ENCODE results near the gene SLX4IP.
A peak's percentile ranks its signal among the peaks of the same experiment; 100 is the strongest.

Gene SLX4IP

GRCh38 chr20:10438217-10438616 lies 3.1 kb downstream of the SLX4IP start:
- H3K27me3 Mint-ChIP-seq, result no peaks in the 10 kb centered on the region
- no peak overlapping the region for H3K4me3 Mint-ChIP-seq
- no peaks in the 10 kb centered on the region for H3K36me3 Mint-ChIP-seq
- peaks cover 12% of the 10 kb centered on the region for H3K4me1 Mint-ChIP-seq
- no peak overlapping the region for H3K27ac Mint-ChIP-seq
- ATAC-seq, result no peak
- H3K9me3 Mint-ChIP-seq, result no peaks in the 10 kb centered on the region

DNA sequence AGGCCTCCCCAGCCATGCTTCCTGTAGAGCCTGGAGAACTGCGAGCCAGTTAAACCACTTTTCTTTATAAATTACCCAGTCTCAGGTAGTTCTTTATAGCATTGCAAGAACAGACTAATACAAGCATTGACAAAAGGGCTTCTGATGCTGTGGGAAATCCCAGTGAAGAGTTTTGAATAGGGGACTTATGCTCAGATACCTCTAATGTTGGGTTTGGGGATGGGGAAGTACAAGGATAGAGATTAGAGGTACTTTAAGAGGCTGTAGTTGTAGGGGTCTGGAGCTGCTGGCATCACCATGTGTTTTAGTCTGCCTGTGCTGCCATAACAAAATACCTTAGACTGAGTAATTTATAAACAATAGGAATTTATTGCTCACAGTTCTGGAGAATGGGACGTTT lies 8.8 kb downstream of the SLX4IP start:
- ATAC-seq, result peak; percentile 27
- no peak overlapping the region for H3K4me3 Mint-ChIP-seq
- no peak overlapping the region for H3K27ac Mint-ChIP-seq
- no peaks in the 10 kb centered on the region for H3K27me3 Mint-ChIP-seq
- H3K9me3 Mint-ChIP-seq, result no peaks in the 10 kb centered on the region
- H3K36me3 Mint-ChIP-seq, result no peaks in the 10 kb centered on the region
- H3K4me1 Mint-ChIP-seq, result peaks cover 32% of the 10 kb centered on the region

GRCh38 chr20:10445758-10446157 lies 10.7 kb downstream of the SLX4IP start:
- Mint-ChIP-seq H3K9me3 (no peaks in the 10 kb centered on the region), H3K4me3 (no peak overlapping the region), H3K36me3 (no peaks in the 10 kb centered on the region), H3K27ac (no peak overlapping the region), H3K4me1 (peaks cover 32% of the 10 kb centered on the region), H3K27me3 (no peaks in the 10 kb centered on the region)
- no peak for ATAC-seq

GRCh38 chr20:10447028-10447427 lies 11.9 kb downstream of the SLX4IP start:
- peaks cover 32% of the 10 kb centered on the region for H3K4me1 Mint-ChIP-seq
- ATAC-seq, result peak; percentile 89
- H3K27me3 Mint-ChIP-seq, result no peaks in the 10 kb centered on the region
- H3K36me3 Mint-ChIP-seq, result no peaks in the 10 kb centered on the region
- H3K4me3 Mint-ChIP-seq, result peak overlapping the region; percentile 65
- peak overlapping the region; percentile 45 for H3K27ac Mint-ChIP-seq
- H3K9me3 Mint-ChIP-seq, result no peaks in the 10 kb centered on the region

DNA sequence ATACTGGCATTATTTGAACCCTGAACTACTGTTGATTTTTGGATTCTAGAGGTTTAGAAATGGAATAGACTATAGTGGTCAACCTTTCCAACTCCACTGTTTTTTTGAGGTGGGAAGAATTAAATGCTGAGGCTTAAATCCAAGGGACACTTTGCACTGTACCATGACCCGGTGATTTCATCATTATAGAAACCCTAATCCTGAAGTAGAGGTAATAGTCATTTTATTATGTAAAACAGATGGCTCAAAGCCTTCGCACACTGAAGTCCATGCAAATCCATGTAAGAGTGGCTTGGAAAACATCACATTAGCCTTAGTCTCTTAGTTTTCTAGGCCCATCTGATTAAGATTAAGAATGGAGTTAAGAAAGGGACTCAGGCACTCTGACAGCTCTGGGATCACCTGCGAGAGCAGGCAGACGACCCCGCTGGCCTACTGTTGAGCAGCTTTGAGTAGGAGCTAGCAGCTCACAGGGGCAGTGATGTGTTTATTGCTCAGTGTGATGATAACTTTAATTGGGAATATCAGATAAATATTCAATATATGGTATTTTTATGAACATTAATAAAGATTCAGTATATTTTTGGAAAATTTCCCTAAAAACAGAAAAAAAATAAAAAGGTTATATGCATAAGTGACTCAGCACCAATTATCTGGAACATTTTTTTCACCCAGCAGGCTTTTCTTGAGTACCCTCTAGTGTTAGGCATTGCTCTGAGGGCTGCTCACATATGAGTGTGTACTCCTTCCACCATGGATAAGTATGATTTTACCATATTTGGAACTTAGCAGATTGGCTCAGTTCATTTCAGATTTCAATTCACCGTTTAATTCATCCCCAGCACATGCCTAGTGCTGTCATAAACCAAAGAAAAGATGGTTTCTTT lies 13.4 kb downstream of the SLX4IP start:
- Mint-ChIP-seq H3K4me3 (no peak overlapping the region), H3K9me3 (no peaks in the 10 kb centered on the region), H3K4me1 (peaks cover 36% of the 10 kb centered on the region), H3K27me3 (no peaks in the 10 kb centered on the region), H3K27ac (no peak overlapping the region), H3K36me3 (no peaks in the 10 kb centered on the region)
- no peak for ATAC-seq

GRCh38 chr20:10449270-10449669 lies 14.2 kb downstream of the SLX4IP start:
- H3K27me3 Mint-ChIP-seq, result no peaks in the 10 kb centered on the region
- no peaks in the 10 kb centered on the region for H3K9me3 Mint-ChIP-seq
- H3K4me3 Mint-ChIP-seq, result no peak overlapping the region
- no peak for ATAC-seq
- H3K4me1 Mint-ChIP-seq, result peaks cover 36% of the 10 kb centered on the region
- H3K36me3 Mint-ChIP-seq, result no peaks in the 10 kb centered on the region
- no peak overlapping the region for H3K27ac Mint-ChIP-seq

DNA sequence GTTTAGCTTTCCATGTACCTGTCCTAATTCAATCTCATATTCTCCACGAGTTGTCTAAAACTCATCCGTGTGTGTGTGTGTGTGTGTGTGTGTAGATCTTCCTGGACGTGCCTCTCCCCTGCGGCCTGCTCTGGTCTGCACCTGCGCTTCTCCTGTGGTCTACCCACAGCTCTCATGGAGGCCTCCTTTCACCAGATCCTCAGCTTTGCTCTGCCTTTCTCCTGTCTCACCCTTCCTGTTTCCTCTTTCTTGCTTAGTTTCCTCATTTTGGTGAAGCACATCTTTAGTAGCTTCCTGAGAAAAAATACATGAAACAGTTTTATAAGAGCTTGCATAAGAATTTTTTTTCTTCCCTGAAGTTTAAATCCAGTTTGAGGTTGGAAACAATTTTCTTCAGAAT lies 18.1 kb downstream of the SLX4IP start:
- Mint-ChIP-seq H3K4me1 (peaks cover 20% of the 10 kb centered on the region), H3K27me3 (no peaks in the 10 kb centered on the region), H3K36me3 (peaks cover 11% of the 10 kb centered on the region), H3K27ac (peak overlapping the region; percentile 20), H3K4me3 (peak overlapping the region; percentile 16), H3K9me3 (peaks cover 3% of the 10 kb centered on the region)
- ATAC-seq, result peak; percentile 86

- Mint-ChIP-seq H3K9me3 (peaks cover 3% of the 10 kb centered on the region), H3K4me3 (no peak overlapping the region)
Observed at GRCh38 chr20:10454151-10454750, 19.1 kb downstream of the SLX4IP start.

GRCh38 chr20:10461495-10461894 lies 26.4 kb downstream of the SLX4IP start:
- Mint-ChIP-seq H3K4me3 (no peak overlapping the region), H3K36me3 (peaks cover 71% of the 10 kb centered on the region)

More at GRCh38 chr20:10454151-10454750, 19.1 kb downstream of the SLX4IP start:
- no peaks in the 10 kb centered on the region for H3K27me3 Mint-ChIP-seq
- peak overlapping the region; percentile 7 for H3K27ac Mint-ChIP-seq
- ATAC-seq, result no peak
- peaks cover 21% of the 10 kb centered on the region for H3K36me3 Mint-ChIP-seq
- peaks cover 19% of the 10 kb centered on the region for H3K4me1 Mint-ChIP-seq

DNA sequence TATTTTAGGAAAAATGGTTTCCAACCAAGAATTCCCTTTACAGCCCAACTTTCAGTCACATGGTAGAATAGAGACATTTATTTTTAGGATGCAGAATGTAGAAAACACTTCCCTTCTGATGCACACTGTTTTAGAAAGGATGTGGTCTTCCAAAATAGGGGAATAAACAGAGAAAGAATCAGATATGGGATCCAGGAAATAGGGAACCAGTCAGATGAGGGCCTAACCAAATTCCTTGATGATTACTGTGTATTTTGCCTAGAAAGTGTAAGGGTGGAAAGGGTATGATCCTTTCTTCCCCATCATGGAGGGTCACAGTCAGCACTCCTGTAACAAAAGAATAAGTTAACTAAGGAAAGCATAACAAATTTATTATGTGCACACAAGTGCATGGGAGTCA lies 27.4 kb downstream of the SLX4IP start:
- no peaks in the 10 kb centered on the region for H3K27me3 Mint-ChIP-seq
- H3K4me3 Mint-ChIP-seq, result no peak overlapping the region
- no peak for ATAC-seq
- H3K4me1 Mint-ChIP-seq, result no peaks in the 10 kb centered on the region
- peaks cover 64% of the 10 kb centered on the region for H3K36me3 Mint-ChIP-seq
- H3K27ac Mint-ChIP-seq, result no peak overlapping the region
- H3K9me3 Mint-ChIP-seq, result peaks cover 4% of the 10 kb centered on the region

More at GRCh38 chr20:10461495-10461894, 26.4 kb downstream of the SLX4IP start:
- H3K27me3 Mint-ChIP-seq, result no peaks in the 10 kb centered on the region
- H3K9me3 Mint-ChIP-seq, result peaks cover 6% of the 10 kb centered on the region
- H3K27ac Mint-ChIP-seq, result no peak overlapping the region
- H3K4me1 Mint-ChIP-seq, result no peaks in the 10 kb centered on the region
- no peak for ATAC-seq

DNA sequence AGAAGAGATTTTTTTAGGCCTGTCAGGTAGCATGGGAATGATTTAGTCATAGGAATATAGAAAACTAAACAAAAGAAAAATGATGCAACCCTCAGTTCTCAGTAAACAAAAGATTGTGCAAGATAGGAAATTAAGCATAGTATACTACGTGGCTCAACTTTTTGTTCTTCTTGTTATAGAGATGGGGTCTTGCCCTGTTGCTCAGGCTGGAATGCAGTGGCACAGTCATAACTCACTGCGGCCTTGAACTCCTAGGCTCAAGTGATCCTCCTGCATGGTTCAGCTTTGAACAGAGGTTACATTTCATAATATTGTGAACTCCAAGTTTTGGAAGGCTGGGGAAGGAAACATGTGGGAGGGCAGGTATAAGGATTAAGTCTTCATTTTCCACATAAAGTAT lies 28.5 kb downstream of the SLX4IP start:
- Mint-ChIP-seq H3K27me3 (no peaks in the 10 kb centered on the region), H3K4me1 (peaks cover 6% of the 10 kb centered on the region), H3K27ac (no peak overlapping the region), H3K36me3 (peaks cover 64% of the 10 kb centered on the region), H3K4me3 (no peak overlapping the region), H3K9me3 (peaks cover 3% of the 10 kb centered on the region)
- no peak for ATAC-seq

GRCh38 chr20:10465135-10465534 lies 30.0 kb downstream of the SLX4IP start:
- peaks cover 7% of the 10 kb centered on the region for H3K4me1 Mint-ChIP-seq
- no peak overlapping the region for H3K4me3 Mint-ChIP-seq
- H3K9me3 Mint-ChIP-seq, result no peaks in the 10 kb centered on the region
- H3K27me3 Mint-ChIP-seq, result no peaks in the 10 kb centered on the region
- no peak overlapping the region for H3K27ac Mint-ChIP-seq
- peaks cover 57% of the 10 kb centered on the region for H3K36me3 Mint-ChIP-seq
- ATAC-seq, result no peak

DNA sequence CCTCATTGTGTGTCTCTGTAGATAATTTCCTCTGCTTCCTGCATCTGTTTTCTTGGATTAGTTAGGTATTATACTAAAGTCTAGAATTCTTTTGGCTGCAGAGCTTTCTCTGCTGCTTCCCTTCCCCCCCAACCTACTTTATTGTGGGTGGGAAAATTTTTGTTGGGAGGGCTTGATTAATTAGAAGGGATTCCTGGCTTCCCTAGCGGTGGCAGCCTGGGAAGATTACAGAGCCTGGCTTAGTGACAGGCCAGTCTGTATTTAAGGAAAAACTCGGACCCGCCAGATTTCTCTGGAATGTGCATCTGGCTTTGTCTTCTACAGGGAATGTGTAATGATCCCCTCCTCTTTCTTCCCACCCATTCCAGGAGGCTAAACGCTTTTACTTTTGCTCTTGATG lies 31.2 kb downstream of the SLX4IP start:
- Mint-ChIP-seq H3K4me1 (peaks cover 7% of the 10 kb centered on the region), H3K36me3 (peaks cover 50% of the 10 kb centered on the region), H3K27me3 (no peaks in the 10 kb centered on the region), H3K4me3 (no peak overlapping the region), H3K9me3 (no peaks in the 10 kb centered on the region), H3K27ac (no peak overlapping the region)
- ATAC-seq, result no peak

DNA sequence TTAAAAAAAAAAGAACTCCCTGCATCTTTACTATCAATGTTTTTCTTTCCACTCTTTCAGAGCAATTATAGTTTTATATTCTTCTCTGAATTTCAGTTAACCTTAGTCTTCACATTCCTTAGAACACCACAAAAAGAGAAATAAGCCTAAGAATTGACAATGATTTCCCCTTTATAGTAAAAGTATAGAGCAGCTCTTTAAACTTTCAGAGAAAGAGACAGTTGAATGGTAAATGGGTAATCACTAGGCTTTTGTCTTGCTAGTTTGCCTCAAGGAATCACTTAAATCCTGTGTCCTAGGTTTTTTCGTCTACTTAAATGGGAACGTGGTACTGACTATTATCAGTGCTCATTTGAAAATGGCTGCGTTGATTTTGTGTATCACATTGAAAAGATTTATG lies 31.8 kb downstream of the SLX4IP start:
- Mint-ChIP-seq H3K9me3 (no peaks in the 10 kb centered on the region), H3K36me3 (peaks cover 50% of the 10 kb centered on the region), H3K4me1 (peaks cover 7% of the 10 kb centered on the region), H3K27ac (no peak overlapping the region), H3K27me3 (no peaks in the 10 kb centered on the region), H3K4me3 (no peak overlapping the region)
- no peak for ATAC-seq

DNA sequence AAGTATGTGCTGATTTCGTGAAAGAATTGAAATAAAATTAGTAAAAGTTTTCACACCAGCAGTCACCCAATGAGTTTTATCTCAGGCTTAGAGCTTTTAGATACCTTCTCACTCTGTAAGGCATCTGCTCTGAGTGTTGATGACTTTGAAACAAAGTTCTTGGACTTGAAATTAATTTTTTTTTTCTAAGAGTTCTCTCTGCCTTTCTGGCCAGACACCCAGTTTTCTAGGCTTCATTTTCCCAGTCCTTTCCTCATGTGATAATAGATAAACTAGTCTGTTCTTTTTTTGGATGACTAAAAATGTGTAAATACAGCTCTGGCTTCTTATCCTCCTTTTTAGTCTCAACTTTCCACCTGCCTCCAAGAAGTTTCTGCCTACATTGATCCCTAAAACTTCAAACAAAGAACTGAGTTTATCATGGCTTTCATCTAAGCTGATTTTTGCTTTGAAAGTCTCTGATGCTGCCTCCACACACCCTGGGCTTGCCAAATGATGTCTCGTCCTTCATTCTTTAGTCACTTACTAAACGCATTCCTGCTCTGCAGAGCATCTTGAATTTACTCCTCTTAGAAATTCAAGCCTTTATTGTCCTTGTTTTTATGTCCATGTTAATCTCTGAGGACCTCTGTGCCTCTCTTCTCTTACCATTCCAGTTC lies 32.7 kb downstream of the SLX4IP start:
- Mint-ChIP-seq H3K4me3 (no peak overlapping the region), H3K9me3 (no peaks in the 10 kb centered on the region), H3K27me3 (no peaks in the 10 kb centered on the region), H3K4me1 (peaks cover 7% of the 10 kb centered on the region), H3K36me3 (peaks cover 41% of the 10 kb centered on the region), H3K27ac (no peak overlapping the region)
- ATAC-seq, result no peak

All from stimulated activated memory B cell treated with anti-CD40 and anti-IgM and Interleukin-4, amounts not matched to agents 10 μg/mL and 1 μg/mL and 100 μg/mL, for 72 hours (primary cell).